Chondrocyte (in vitro differentiated cells): Measurements from ENCODE around the gene MAD2L2. TPM values are rescaled to one million over a fixed set of nuclear protein-coding genes. Genes with fewer than 3 reads are reported as not detected.

Experiments used
- DNase-seq: peaks from one replicate; pipeline ENCODE4 v3.0.0; 2021; ENCODE audit warnings: mixed read lengths, low spot score
- H3K27ac Mint-ChIP-seq: one replicate; pipeline ENCODE4 v1.8.0; 2021; ENCODE audit warnings: mild to moderate bottlenecking, moderate library complexity, mixed read lengths; ENCODE audit not compliant: unreplicated experiment
- H3K27me3 Mint-ChIP-seq: 2 replicates; pipeline ENCODE4 v1.8.0; 2021; ENCODE audit warnings: low read depth, mixed read lengths
- H3K36me3 Mint-ChIP-seq: 2 replicates; pipeline ENCODE4 v1.8.0; 2021; ENCODE audit warnings: low read depth, mixed read lengths
- H3K4me1 Mint-ChIP-seq: 2 replicates; pipeline ENCODE4 v1.8.0; 2021; ENCODE audit warnings: low read depth, mild to moderate bottlenecking, mixed read lengths
- H3K4me3 Mint-ChIP-seq: one replicate; pipeline ENCODE4 v1.8.0; 2021; ENCODE audit warnings: mild to moderate bottlenecking, moderate library complexity, mixed read lengths; ENCODE audit not compliant: unreplicated experiment
- H3K9me3 Mint-ChIP-seq: 2 replicates; pipeline ENCODE4 v1.8.0; 2021; ENCODE audit warnings: low read depth, mixed read lengths
- CTCF ChIP-seq: fragments of 200-600 bp; sonication (generic); IDR thresholded peaks from 2 replicates; pipeline ENCODE4 v1.5.0; 2021; ENCODE audit warnings: antibody characterized with exemption, mild to moderate bottlenecking, moderate library complexity
- total RNA-seq: library from RNA; stranded (reverse); gene quantifications from 3 replicates; pipeline ENCODE4 v1.2.1, GENCODE V29; 2021

MAD2L2 gene
- total RNA-seq, 1 donor from 2014 or later = 31.8 TPM

GRCh38 chr1:11680270-11681070, 478 bp downstream of the MAD2L2 start:
- H3K27ac Mint-ChIP-seq = peak overlapping the region; percentile 82

GRCh38 chr1:11678442-11678841, 2.5 kb downstream of the MAD2L2 start:
- H3K27ac Mint-ChIP-seq = no peak overlapping the region
- no peak for DNase-seq
- no peak for TF ChIP-seq CTCF
- H3K27me3 Mint-ChIP-seq = no peaks in the 10 kb centered on the region
- no peaks in the 10 kb centered on the region for H3K9me3 Mint-ChIP-seq
- peaks cover 3% of the 10 kb centered on the region for H3K36me3 Mint-ChIP-seq
- no peak overlapping the region for H3K4me3 Mint-ChIP-seq
- peaks cover 13% of the 10 kb centered on the region for H3K4me1 Mint-ChIP-seq

More at GRCh38 chr1:11680270-11681070, 478 bp downstream of the MAD2L2 start:
- Mint-ChIP-seq H3K36me3 (no peaks in the 10 kb centered on the region), H3K27me3 (peaks cover 2% of the 10 kb centered on the region), H3K4me1 (peaks cover 13% of the 10 kb centered on the region), H3K4me3 (peak overlapping the region; percentile 89), H3K9me3 (no peaks in the 10 kb centered on the region)
- peak; percentile 12 for TF ChIP-seq CTCF
- no peak for DNase-seq

GRCh38 chr1:11676386-11677103, 4.4 kb downstream of the MAD2L2 start:
- H3K27me3 Mint-ChIP-seq = no peaks in the 10 kb centered on the region
- no peaks in the 10 kb centered on the region for H3K9me3 Mint-ChIP-seq
- DNase-seq = no peak
- H3K4me3 Mint-ChIP-seq = no peak overlapping the region
- peak; percentile 20 for TF ChIP-seq CTCF
- no peak overlapping the region for H3K27ac Mint-ChIP-seq
- H3K4me1 Mint-ChIP-seq = peaks cover 6% of the 10 kb centered on the region
- peaks cover 6% of the 10 kb centered on the region for H3K36me3 Mint-ChIP-seq

GRCh38 chr1:11675325-11675724, 5.6 kb downstream of the MAD2L2 start:
- H3K4me3 Mint-ChIP-seq = no peak overlapping the region
- peaks cover 6% of the 10 kb centered on the region for H3K36me3 Mint-ChIP-seq
- TF ChIP-seq CTCF = no peak
- H3K4me1 Mint-ChIP-seq = peaks cover 5% of the 10 kb centered on the region
- no peak for DNase-seq
- no peaks in the 10 kb centered on the region for H3K27me3 Mint-ChIP-seq
- H3K27ac Mint-ChIP-seq = no peak overlapping the region
- no peaks in the 10 kb centered on the region for H3K9me3 Mint-ChIP-seq

- H3K27me3 Mint-ChIP-seq = no peaks in the 10 kb centered on the region
- H3K36me3 Mint-ChIP-seq = peaks cover 6% of the 10 kb centered on the region
- no peak for DNase-seq
- H3K9me3 Mint-ChIP-seq = no peaks in the 10 kb centered on the region
- no peak overlapping the region for H3K27ac Mint-ChIP-seq
- peaks cover 2% of the 10 kb centered on the region for H3K4me1 Mint-ChIP-seq
- no peak for TF ChIP-seq CTCF
- no peak overlapping the region for H3K4me3 Mint-ChIP-seq
Observed at GRCh38 chr1:11674488-11674887, 6.5 kb downstream of the MAD2L2 start.
